H1 (cell line): ENCODE measurements around the gene GRK3. TPM values are rescaled to one million over a fixed set of nuclear protein-coding genes. Genes with fewer than 3 reads are reported as not detected.

ENCODE experiments used
- CTCF ChIA-PET: fragments of 300-600 bp; sonication (Branson Sonifier 250); formaldehyde crosslinking; loops from one replicate; lab custom pipeline; 2021; ENCODE audit not compliant: partially characterized antibody; lab: Charles Lee
- POLR2A ChIA-PET: fragments of 300-600 bp; sonication (Branson Sonifier 250); formaldehyde crosslinking; loops from one replicate; lab custom pipeline; 2021; ENCODE audit warnings: inconsistent platforms; ENCODE audit not compliant: partially characterized antibody; lab: Charles Lee
- DNase-seq, 2 experiments: peaks; one replicate each; pipeline versions ENCODE4 v3.0.0 to v3.0.0-alpha.2; 2010 to 2022; ENCODE audit warnings: low spot score in 2 of 2, low read depth in 1 of 2, mixed read lengths in 1 of 2
- FAIRE-seq: peaks from 2 replicates; lab custom pipeline; 2011; peaks lifted over from hg19 to GRCh38; lab: Jason Lieb, UNC
- H2AFZ ChIP-seq: 2 replicates; pipeline ENCODE4 v1.8.1; 2012; ENCODE audit warnings: low read length, inconsistent platforms
- H2AK5ac ChIP-seq: 2 replicates; pipeline ENCODE4 v1.6.1; 2013; ENCODE audit warnings: low read depth, low read length
- H2BK120ac ChIP-seq: replicated peaks from 2 replicates; pipeline ENCODE3; 2013; ENCODE audit warnings: low read depth, low read length, inconsistent platforms
- H2BK12ac ChIP-seq: 2 replicates; pipeline ENCODE4 v1.6.1; 2013; ENCODE audit warnings: low read depth, low read length
- H2BK15ac ChIP-seq: 2 replicates; pipeline ENCODE4 v1.6.1; 2013; ENCODE audit warnings: low read length
- H2BK20ac ChIP-seq: 2 replicates; pipeline ENCODE4 v1.6.1; 2013; ENCODE audit warnings: low read length
- H2BK5ac ChIP-seq: 2 replicates; pipeline ENCODE4 v1.6.1; 2013; ENCODE audit warnings: low read depth, low read length
- H3K14ac ChIP-seq: 2 replicates; pipeline ENCODE4 v1.6.1; 2013; ENCODE audit warnings: inconsistent platforms; ENCODE audit not compliant: insufficient read length
- H3K18ac ChIP-seq: 2 replicates; pipeline ENCODE4 v1.6.1; 2013; ENCODE audit warnings: low read length; ENCODE audit errors: extremely low read depth
- H3K23ac ChIP-seq: 2 replicates; pipeline ENCODE4 v1.6.1; 2013; ENCODE audit warnings: inconsistent platforms; ENCODE audit not compliant: insufficient read length
- H3K23me2 ChIP-seq: 2 replicates; pipeline ENCODE4 v1.6.1; 2013; ENCODE audit warnings: low read depth, low read length
- H3K27ac ChIP-seq: 2 replicates; pipeline ENCODE4 v1.6.1; 2011; ENCODE audit warnings: low read depth, low read length, inconsistent platforms
- H3K27me3 ChIP-seq, 4 experiments: replicated peaks in 1 of 4; 1 replicate in 1 of 4; 2 replicates in 3 of 4; pipeline versions ENCODE4 v1.6.1 to v1.8.1; 2011 to 2013; ENCODE audit warnings: low read length in 3 of 4, mild to moderate bottlenecking in 3 of 4, inconsistent platforms in 2 of 4, mixed read lengths in 2 of 4, moderate library complexity in 1 of 4; ENCODE audit not compliant: control insufficient read depth in 3 of 4, insufficient read depth in 3 of 4; ENCODE audit errors: extremely low read depth in 1 of 4
- H3K36me3 ChIP-seq, 4 experiments: 2 replicates each; pipeline versions ENCODE4 v1.6.1 to v1.8.1; 2011 to 2013; ENCODE audit warnings: mild to moderate bottlenecking in 4 of 4, low read length in 3 of 4, moderate library complexity in 2 of 4, control low read depth in 1 of 4, inconsistent platforms in 1 of 4; ENCODE audit not compliant: insufficient read depth in 4 of 4, control insufficient read depth in 2 of 4
- H3K4ac ChIP-seq: replicated peaks from 2 replicates; pipeline ENCODE3; 2013; ENCODE audit warnings: low read length, low read depth, mixed read lengths, inconsistent platforms; ENCODE audit not compliant: insufficient read length
- H3K4me1 ChIP-seq, 4 experiments: replicated peaks in 1 of 4; 1 replicate in 1 of 4; 2 replicates in 3 of 4; pipeline versions ENCODE4 v1.6.1 to v1.8.1; 2011 to 2013; ENCODE audit warnings: low read length in 3 of 4, inconsistent platforms in 2 of 4, mixed read lengths in 1 of 4; ENCODE audit not compliant: insufficient read depth in 4 of 4, control insufficient read depth in 3 of 4
- H3K4me2 ChIP-seq, 2 experiments: 2 replicates each; pipeline versions ENCODE4 v1.6.1 to v1.8.1; 2011 to 2013; ENCODE audit warnings: low read depth in 2 of 2, low read length in 2 of 2, control low read depth in 1 of 2, inconsistent platforms in 1 of 2, mild to moderate bottlenecking in 1 of 2; ENCODE audit not compliant: insufficient read depth in 1 of 2
- H3K4me3 ChIP-seq, 4 experiments: fragments of 200-600, 300-600 bp in 1 of 4; sonication (generic), shearing (Covaris generic), sonication (Bioruptor Twin) in 1 of 4; 2 replicates each; pipeline versions ENCODE4 v1.5.1 to v1.8.1; 2011 to 2016; ENCODE audit warnings: low read length in 4 of 4, low read depth in 3 of 4, control low read depth in 2 of 4, inconsistent platforms in 2 of 4, mild to moderate bottlenecking in 2 of 4, mixed read lengths in 1 of 4, moderate library complexity in 1 of 4; ENCODE audit not compliant: insufficient read depth in 2 of 4; ENCODE audit errors: extremely low read depth in 1 of 4
- H3K56ac ChIP-seq: replicated peaks from 2 replicates; pipeline ENCODE3; 2013; ENCODE audit warnings: low read depth, mild to moderate bottlenecking, mixed read lengths, low read length, inconsistent platforms; ENCODE audit not compliant: insufficient read length
- H3K79me1 ChIP-seq: 2 replicates; pipeline ENCODE4 v1.6.1; 2013; ENCODE audit warnings: low read depth, low read length, control low read depth
- H3K79me2 ChIP-seq, 2 experiments: 2 replicates each; pipeline versions ENCODE4 v1.6.1 to v1.8.1; 2012 to 2013; ENCODE audit warnings: low read length in 2 of 2, mild to moderate bottlenecking in 2 of 2, inconsistent platforms in 1 of 2; ENCODE audit not compliant: insufficient read depth in 2 of 2, control insufficient read depth in 1 of 2
- H3K9ac ChIP-seq, 4 experiments: replicated peaks in 1 of 4; 1 replicate in 1 of 4; 2 replicates in 3 of 4; pipeline versions ENCODE4 v1.6.1 to v1.8.1; 2011 to 2013; ENCODE audit warnings: low read depth in 3 of 4, low read length in 3 of 4, control low read depth in 2 of 4, mild to moderate bottlenecking in 2 of 4, moderate library complexity in 2 of 4, inconsistent platforms in 1 of 4; ENCODE audit errors: extremely low read depth in 1 of 4
- H3K9me3 ChIP-seq, 2 experiments: 2 replicates each; pipeline versions ENCODE4 v1.6.1 to v1.8.1; 2012 to 2013; ENCODE audit warnings: mild to moderate bottlenecking in 2 of 2, moderate library complexity in 2 of 2, control low read depth in 1 of 2, inconsistent platforms in 1 of 2, low read depth in 1 of 2, low read length in 1 of 2, mixed read lengths in 1 of 2; ENCODE audit not compliant: insufficient read depth in 2 of 2
- H4K20me1 ChIP-seq, 2 experiments: replicated peaks in 1 of 2; 2 replicates each; pipeline versions ENCODE3 to v1.8.1; 2011 to 2013; ENCODE audit warnings: inconsistent platforms in 2 of 2, low read length in 2 of 2, mild to moderate bottlenecking in 1 of 2; ENCODE audit not compliant: insufficient read depth in 2 of 2, control insufficient read depth in 1 of 2
- H4K5ac ChIP-seq: 2 replicates; pipeline ENCODE4 v1.6.1; 2013; ENCODE audit warnings: low read length, low read depth, mixed read lengths, inconsistent platforms; ENCODE audit not compliant: insufficient read length
- H4K8ac ChIP-seq: 2 replicates; pipeline ENCODE4 v1.8.0; 2013; ENCODE audit warnings: mild to moderate bottlenecking, moderate library complexity, low read length, inconsistent platforms; ENCODE audit not compliant: insufficient read depth; ENCODE audit errors: extremely low read depth
- H4K91ac ChIP-seq: replicated peaks from 2 replicates; pipeline ENCODE3; 2013; ENCODE audit warnings: low read length, mixed read lengths, inconsistent platforms; ENCODE audit not compliant: insufficient read length
- ATF3 ChIP-seq: IDR thresholded peaks from 2 replicates; pipeline ENCODE4 v1.6.1; 2011; ENCODE audit warnings: low read depth, mild to moderate bottlenecking, low read length; ENCODE audit not compliant: insufficient read depth
- BCL11A ChIP-seq, 2 experiments: IDR thresholded peaks; one replicate each; pipeline ENCODE4 v1.6.1; 2011; ENCODE audit warnings: low read depth in 2 of 2, low read length in 2 of 2, mild to moderate bottlenecking in 2 of 2
- CBX5 ChIP-seq: fragments of 300-800, 300-1000 bp; sonication (generic); IDR thresholded peaks from 2 replicates; pipeline ENCODE4 v1.7.1; 2016; ENCODE audit warnings: antibody characterized with exemption, low read length, low read depth
- CREB1 ChIP-seq: IDR thresholded peaks from 2 replicates; pipeline ENCODE4 v1.6.1; 2012; ENCODE audit warnings: inconsistent platforms
- CTBP2 ChIP-seq: IDR thresholded peaks from 2 replicates; pipeline ENCODE4 v1.7.0; 2011; ENCODE audit warnings: borderline replicate concordance, mild to moderate bottlenecking, moderate library complexity, mixed read lengths, low read length; ENCODE audit not compliant: insufficient read depth, insufficient read length
- EGR1 ChIP-seq: IDR thresholded peaks from 2 replicates; pipeline ENCODE4 v1.6.1; 2011; ENCODE audit warnings: low read depth, low read length, borderline replicate concordance
- EZH2 ChIP-seq: fragments of 200-600 bp; sonication (generic); IDR thresholded peaks from 2 replicates; pipeline ENCODE4 v1.7.1; 2012; ENCODE audit warnings: low read depth, mild to moderate bottlenecking, moderate library complexity, low read length, inconsistent platforms; ENCODE audit not compliant: severe bottlenecking
- KDM1A ChIP-seq: fragments of 200-600, 300-600 bp; sonication (generic); IDR thresholded peaks from 2 replicates; pipeline ENCODE4 v1.7.1; 2016; ENCODE audit warnings: mild to moderate bottlenecking, low read length, borderline replicate concordance
- MAX ChIP-seq: IDR thresholded peaks from 2 replicates; pipeline ENCODE4 v1.6.1; 2012; ENCODE audit warnings: inconsistent platforms
- SAP30 ChIP-seq: fragments of 300-600 bp; sonication (generic); IDR thresholded peaks from 2 replicates; pipeline ENCODE4 v1.7.1; 2012; ENCODE audit warnings: low read length, moderate library complexity, mild to moderate bottlenecking, inconsistent platforms; ENCODE audit not compliant: insufficient read depth, insufficient replicate concordance
- SIRT6 ChIP-seq: IDR thresholded peaks from one replicate; pipeline ENCODE4 v1.7.1; 2012; ENCODE audit warnings: low read length, inconsistent platforms
- YY1 ChIP-seq: IDR thresholded peaks from 2 replicates; pipeline ENCODE4 v1.6.1; 2011; ENCODE audit warnings: low read depth, mild to moderate bottlenecking, low read length
- whole genome bisulfite sequencing, 2 experiments: shearing (Covaris generic) in 1 of 2; methylation state at CpG; one replicate each; pipeline versions ENCODE4 v1.1.6 to v1.1.7; 2013 to 2015; ENCODE audit warnings: low lambda C conversion rate in 2 of 2, mixed read lengths in 2 of 2, inconsistent platforms in 1 of 2, low coverage in 1 of 2, missing lambda C conversion rate in 1 of 2; ENCODE audit not compliant: insufficient replicate concordance in 2 of 2, insufficient coverage in 1 of 2, insufficient read length in 1 of 2; ENCODE audit errors: extremely low coverage in 1 of 2, missing lambda C conversion rate in 1 of 2; 5-methylcytosine and 5-hydroxymethylcytosine counted together
- polyA plus RNA-seq, 7 experiments: library from polyadenylated mRNA; depleted of rRNA in 3 of 7; stranded (reverse) in 5 of 7; unstranded in 2 of 7; fragments of >200 nt in 5 of 7; fragments of 200-250 nt in 2 of 7; gene quantifications; 1 replicate in 5 of 7; 2 replicates in 1 of 7; 4 replicates in 1 of 7; pipeline versions ENCODE4 v1.2.1 to v1.2.3, GENCODE V29; 2011 to 2013; ENCODE audit warnings: missing spikeins in 2 of 7, mixed read lengths in 2 of 7
- total RNA-seq: library from RNA; stranded (reverse); fragmentation: NEBNext Ultra II Directional; extraction: Animal tissue kit (Norgen Biotek cat#: 25700); gene quantifications from 2 replicates; pipeline ENCODE4 v1.2.1, GENCODE V29; 2021

GRK3 gene
- total and polyA plus RNA-seq, 2 of the 8 experiments (the other 6 are each of a cell fraction or from before 2014, with no cell fraction given) = 7.5 to 35.3 TPM

- no peak overlapping the region for H3K9ac ChIP-seq
- H4K91ac ChIP-seq = no peak overlapping the region
- H4K8ac ChIP-seq = no peak overlapping the region
- no peaks in the 10 kb centered on the region for H3K27me3 ChIP-seq
- no peak overlapping the region for H2AFZ ChIP-seq
- no peak overlapping the region for H2BK15ac ChIP-seq
- H3K79me1 ChIP-seq = no peaks in the 10 kb centered on the region
- H3K23ac ChIP-seq = no peak overlapping the region
- peaks cover 0 to 3% (median 0%) of the 10 kb centered on the region in 4 experiments; a peak in 1 of 7 replicates for H3K4me1 ChIP-seq
- FAIRE-seq (no peak), DNase-seq (no peak)
- H3K27ac ChIP-seq = no peak overlapping the region
- ChIA-PET POLR2A (no interaction called here), CTCF (interaction anchor here (1.2 kb wide), 1 partner anchor 45 kb away, joined by 3 read pairs; no protein-coding TSS in a partner anchor)
- H3K4me2 ChIP-seq = no peak overlapping the region
- no peak overlapping the region for H3K4me3 ChIP-seq
- no peak overlapping the region for H2BK120ac ChIP-seq
- no peak overlapping the region for H3K56ac ChIP-seq
- no peaks in the 10 kb centered on the region for H3K79me2 ChIP-seq
- no peak overlapping the region for H4K5ac ChIP-seq
- H3K23me2 ChIP-seq = no peaks in the 10 kb centered on the region
- no peaks in the 10 kb centered on the region for H4K20me1 ChIP-seq
- no peak overlapping the region for H2BK12ac ChIP-seq
- H2BK5ac ChIP-seq = no peak overlapping the region
- no peak overlapping the region for H3K14ac ChIP-seq
- H2BK20ac ChIP-seq = no peak overlapping the region
- H3K4ac ChIP-seq = no peak overlapping the region
- 92% methylated on average over 7 of the region's 7 CpGs; no CpG with 5 or more reads in 1 of the 2 experiments for WGBS, 2 experiments
- no peaks in the 10 kb centered on the region for H3K9me3 ChIP-seq
- no peak overlapping the region for H2AK5ac ChIP-seq
- no peaks in the 10 kb centered on the region for H3K36me3 ChIP-seq
- H3K18ac ChIP-seq = no peak overlapping the region
- TF ChIP-seq SAP30 = no peak
- TF ChIP-seq SIRT6 = no peak
- no peak for TF ChIP-seq CBX5
- TF ChIP-seq EZH2 = no peak
- no peak for TF ChIP-seq MAX
- TF ChIP-seq ATF3 = no peak
- no peak for TF ChIP-seq CREB1
- no peak for TF ChIP-seq KDM1A
- TF ChIP-seq EGR1 = no peak
- TF ChIP-seq CTBP2 = no peak
- no peak for TF ChIP-seq BCL11A (IDR thresholded peaks at IDR 0.05; ENCODE audit: low read depth in 2 of 2, low read length in 2 of 2)
- no peak for TF ChIP-seq YY1
These were observed 163.6 kb downstream of the GRK3 start for GRCh38 chr22:25728071-25728470.
